Stimulated activated CD4-positive, alpha-beta T cell treated with anti-CD3 and anti-CD28 coated beads, TNF-alpha, amount 100 ng/mL, for 24 hours (primary cell): ENCODE data around the gene GRK1.

Source experiments
- DNase-seq, 3 experiments: peaks; one replicate each; pipeline ENCODE4 v3.0.0-alpha.2; 2020; ENCODE audit warnings: low read depth in 3 of 3

GRK1 gene

GRCh38 chr13:113775451-113776145 is 108.6 kb downstream of the GRK1 start:
- no peak for DNase-seq

- DNase-seq, result no peak
Measured at GRCh38 chr13:113776231-113777125, 109.5 kb downstream of the GRK1 start.

- no peak for DNase-seq
Measured at GRCh38 chr13:113777311-113778260, 110.6 kb downstream of the GRK1 start.

- DNase-seq, result no peak
Measured at GRCh38 chr13:113781571-113781970, 114.6 kb downstream of the GRK1 start.

GRCh38 chr13:113782472-113782871 is 115.5 kb downstream of the GRK1 start:
- DNase-seq, result no peak

- DNase-seq, result no peak
Measured at GRCh38 chr13:113783200-113783881, 116.3 kb downstream of the GRK1 start.

- DNase-seq, result no peak
Measured at GRCh38 chr13:113783966-113784644, 117.1 kb downstream of the GRK1 start.

- no peak for DNase-seq
Measured at GRCh38 chr13:113784645-113785024, 117.6 kb downstream of the GRK1 start.

- DNase-seq, result no peak
Measured at GRCh38 chr13:113785051-113786010, 118.3 kb downstream of the GRK1 start.

GRCh38 chr13:113786262-113786841 is 119.3 kb downstream of the GRK1 start:
- DNase-seq, result no peak
